DND-41 (cell line): ENCODE data around the gene OSM.

Experiments
- EZH2 ChIP-seq: IDR thresholded peaks from 3 replicates; pipeline ENCODE4 v1.6.1; 2012; ENCODE audit warnings: borderline replicate concordance, low read depth, mild to moderate bottlenecking, moderate library complexity, low read length, inconsistent platforms; ENCODE audit not compliant: severe bottlenecking
- TF ChIP-seq, protein P1 (sequence below): IDR thresholded peaks from 2 replicates; pipeline ENCODE4 v1.5.1; 2012; ENCODE audit warnings: borderline replicate concordance, low read length, moderate library complexity, mild to moderate bottlenecking; ENCODE audit not compliant: poor library complexity, severe bottlenecking; ENCODE audit errors: extremely low read depth

DNA sequence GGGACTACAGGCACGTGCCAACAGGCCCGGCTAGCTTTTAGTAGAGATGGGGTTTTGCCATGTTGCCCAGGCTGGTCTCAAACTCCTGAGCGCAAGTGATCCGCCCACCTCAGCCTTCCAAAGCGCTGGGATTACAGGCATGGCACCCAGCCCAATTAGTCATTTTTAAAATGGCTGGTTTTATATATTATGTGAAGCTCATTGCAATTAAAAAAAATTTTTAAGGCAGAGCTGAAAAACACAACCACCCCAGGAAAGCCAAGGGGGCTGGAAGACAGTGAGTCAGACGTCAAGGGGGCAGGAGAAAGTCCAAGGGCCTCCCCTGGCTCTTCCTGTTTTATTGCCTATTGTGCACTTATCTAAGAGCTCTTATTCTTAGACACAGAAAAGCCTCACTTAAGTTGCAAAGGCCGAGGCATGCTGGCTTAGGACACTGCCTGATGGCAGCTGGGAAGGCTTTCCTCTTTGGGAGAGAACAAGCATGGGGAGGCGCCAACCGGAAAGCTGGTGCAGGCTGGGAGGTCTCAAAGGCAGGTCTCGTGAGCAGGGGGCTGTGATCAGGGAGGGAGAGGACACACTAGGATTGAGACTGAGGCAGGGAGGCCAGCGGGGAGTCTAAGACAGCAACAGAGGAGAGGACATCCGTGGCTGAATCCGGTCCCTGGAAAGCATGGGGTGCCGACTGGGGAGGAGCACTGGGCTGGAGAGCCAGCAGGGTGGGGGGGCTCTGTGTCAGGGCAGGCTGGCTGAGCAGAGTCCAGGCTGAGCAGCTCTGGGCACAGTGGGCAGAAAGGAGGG lies 11.1 kb upstream of the OSM start:
- TF ChIP-seq, protein P1, sequence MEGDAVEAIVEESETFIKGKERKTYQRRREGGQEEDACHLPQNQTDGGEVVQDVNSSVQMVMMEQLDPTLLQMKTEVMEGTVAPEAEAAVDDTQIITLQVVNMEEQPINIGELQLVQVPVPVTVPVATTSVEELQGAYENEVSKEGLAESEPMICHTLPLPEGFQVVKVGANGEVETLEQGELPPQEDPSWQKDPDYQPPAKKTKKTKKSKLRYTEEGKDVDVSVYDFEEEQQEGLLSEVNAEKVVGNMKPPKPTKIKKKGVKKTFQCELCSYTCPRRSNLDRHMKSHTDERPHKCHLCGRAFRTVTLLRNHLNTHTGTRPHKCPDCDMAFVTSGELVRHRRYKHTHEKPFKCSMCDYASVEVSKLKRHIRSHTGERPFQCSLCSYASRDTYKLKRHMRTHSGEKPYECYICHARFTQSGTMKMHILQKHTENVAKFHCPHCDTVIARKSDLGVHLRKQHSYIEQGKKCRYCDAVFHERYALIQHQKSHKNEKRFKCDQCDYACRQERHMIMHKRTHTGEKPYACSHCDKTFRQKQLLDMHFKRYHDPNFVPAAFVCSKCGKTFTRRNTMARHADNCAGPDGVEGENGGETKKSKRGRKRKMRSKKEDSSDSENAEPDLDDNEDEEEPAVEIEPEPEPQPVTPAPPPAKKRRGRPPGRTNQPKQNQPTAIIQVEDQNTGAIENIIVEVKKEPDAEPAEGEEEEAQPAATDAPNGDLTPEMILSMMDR = no peak
- no peak for TF ChIP-seq EZH2
